HG03442 (cell line): ENCODE measurements around the gene AHNAK2.

Experiments used
- ATAC-seq: cut with Tn5 transposase; IDR thresholded peaks from one replicate; pipeline ENCODE4 v1.9.1; 2021; ENCODE audit warnings: mild to moderate bottlenecking, moderate library complexity; ENCODE audit not compliant: unreplicated experiment

Gene AHNAK2

DNA sequence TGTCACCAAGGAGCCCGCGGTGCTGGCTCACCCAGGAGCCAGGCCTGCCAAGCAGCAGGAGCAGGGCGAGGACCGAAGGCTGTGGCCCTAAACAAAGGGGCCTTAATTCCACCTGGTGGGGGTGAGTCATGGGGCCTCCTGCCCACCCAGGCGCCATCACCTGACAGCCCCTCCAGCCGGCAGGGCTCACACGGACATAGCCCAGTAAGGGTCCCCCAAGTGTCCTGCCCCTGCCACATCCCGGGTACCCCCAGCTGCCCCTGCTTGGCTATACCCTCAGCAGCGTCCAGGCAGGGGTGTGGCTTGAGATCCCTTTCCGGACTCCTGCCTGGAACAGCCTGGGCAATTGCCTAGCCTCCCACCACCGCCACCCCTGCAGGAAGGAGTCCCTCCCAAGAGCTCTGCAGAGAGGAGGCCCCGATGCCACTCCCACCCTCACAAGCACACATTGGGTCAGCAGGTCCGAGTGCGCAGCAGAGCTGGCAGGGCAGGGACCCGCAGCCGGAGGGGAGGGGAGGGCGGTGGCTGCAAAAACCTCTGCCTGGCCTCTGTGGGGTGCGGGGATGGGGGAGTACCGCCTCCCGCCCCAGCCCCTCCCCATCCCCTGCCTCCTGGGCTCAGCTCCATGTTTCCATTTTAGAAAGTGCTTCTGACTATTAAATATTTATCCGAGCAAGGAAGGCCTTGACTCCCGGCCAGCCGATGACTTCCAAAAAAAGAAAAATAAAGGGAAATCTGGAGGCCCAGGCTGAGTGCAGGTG, 4.6 kb downstream of the AHNAK2 start:
- ATAC-seq, result no peak

DNA sequence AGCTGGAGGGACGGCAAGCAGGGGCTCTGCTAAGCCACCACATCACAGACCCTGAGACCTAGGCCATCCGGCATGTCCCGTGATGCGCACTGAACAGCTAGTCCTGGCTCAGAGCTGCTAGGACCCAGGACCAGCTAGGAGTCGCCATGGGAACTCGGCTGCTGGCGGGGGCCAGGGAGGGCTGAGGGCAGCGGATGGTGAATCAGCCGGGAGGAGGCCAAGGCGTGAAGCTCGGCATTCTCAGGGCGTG, 5.1 kb downstream of the AHNAK2 start:
- no peak for ATAC-seq

DNA sequence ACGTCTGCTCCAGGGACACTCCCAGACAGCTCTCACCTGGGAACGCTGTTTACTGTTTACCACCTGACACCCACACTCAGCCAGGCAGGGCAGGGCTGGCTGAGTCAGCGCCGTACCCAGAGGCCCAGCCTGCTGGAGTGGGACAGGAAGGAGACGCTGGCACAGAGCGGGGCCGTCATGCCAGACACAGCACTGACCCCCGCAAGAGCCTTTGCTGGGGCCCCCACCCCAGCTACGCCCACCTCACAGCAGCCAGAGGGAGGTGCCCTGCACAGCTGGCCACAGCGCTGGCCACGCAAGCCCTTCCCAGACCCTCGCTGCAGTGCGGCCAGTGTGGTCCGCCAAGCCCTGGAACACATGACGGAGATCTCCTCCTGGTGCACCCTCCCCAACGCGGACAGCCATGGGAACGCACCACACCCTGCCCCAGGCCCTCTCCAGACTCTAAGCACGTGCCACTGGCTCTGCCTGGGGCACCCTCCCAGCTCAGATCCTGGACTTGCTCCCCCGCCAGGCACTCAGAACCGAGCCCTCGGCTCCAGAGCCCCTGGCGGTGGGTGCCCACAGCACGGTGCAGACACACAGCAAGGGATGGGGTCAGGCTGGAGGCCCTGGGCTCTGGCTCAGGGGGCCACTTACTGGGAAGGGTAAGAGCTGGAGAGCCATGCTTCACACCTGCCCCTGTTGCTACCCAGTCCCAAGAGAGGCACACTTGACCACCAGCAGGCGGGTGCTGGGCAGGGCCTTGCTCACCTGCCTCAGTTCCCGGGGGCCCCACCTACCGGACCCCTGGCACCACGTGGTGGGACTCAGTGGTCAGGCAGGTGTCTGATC, 5.7 kb downstream of the AHNAK2 start:
- ATAC-seq, result no peak

DNA sequence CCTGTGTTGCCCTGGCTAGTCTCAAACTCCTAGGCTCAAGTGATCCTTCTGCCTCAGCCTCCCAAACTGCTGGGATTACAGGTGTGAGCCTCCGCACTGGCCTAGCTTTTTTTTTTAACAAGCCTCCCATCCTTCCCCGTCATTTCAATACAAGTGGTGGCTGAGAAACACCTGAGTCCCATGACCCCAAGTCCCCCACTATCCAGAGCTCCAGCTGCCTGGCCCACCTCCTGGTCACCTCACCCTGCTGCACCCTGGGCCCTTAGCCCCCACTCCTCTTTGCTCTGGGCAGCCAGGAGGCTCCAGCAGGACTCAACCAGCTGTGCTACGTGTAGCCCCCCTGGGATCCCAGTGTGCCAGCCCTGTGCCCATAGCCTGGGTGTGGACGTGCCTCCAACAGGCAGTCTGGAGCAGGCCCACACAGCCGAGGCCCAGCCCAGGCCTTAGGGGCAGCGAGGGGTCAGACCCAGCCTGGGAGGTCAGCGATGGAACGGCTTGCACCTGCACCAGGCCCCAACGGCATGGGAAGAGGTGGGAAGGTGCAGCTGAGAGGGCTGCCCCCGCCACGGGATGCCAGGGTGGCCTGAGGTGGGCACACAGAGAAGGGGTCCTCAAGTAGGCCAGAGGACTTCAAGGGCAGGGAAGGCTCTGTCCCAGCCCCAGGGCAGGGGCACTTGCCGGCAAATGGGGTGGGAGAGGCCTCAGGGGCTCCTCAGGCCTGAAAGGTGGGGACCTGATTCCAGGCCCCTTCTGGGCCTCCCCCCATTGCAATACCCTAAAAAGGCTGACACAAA, 6.5 kb downstream of the AHNAK2 start:
- no peak for ATAC-seq

DNA sequence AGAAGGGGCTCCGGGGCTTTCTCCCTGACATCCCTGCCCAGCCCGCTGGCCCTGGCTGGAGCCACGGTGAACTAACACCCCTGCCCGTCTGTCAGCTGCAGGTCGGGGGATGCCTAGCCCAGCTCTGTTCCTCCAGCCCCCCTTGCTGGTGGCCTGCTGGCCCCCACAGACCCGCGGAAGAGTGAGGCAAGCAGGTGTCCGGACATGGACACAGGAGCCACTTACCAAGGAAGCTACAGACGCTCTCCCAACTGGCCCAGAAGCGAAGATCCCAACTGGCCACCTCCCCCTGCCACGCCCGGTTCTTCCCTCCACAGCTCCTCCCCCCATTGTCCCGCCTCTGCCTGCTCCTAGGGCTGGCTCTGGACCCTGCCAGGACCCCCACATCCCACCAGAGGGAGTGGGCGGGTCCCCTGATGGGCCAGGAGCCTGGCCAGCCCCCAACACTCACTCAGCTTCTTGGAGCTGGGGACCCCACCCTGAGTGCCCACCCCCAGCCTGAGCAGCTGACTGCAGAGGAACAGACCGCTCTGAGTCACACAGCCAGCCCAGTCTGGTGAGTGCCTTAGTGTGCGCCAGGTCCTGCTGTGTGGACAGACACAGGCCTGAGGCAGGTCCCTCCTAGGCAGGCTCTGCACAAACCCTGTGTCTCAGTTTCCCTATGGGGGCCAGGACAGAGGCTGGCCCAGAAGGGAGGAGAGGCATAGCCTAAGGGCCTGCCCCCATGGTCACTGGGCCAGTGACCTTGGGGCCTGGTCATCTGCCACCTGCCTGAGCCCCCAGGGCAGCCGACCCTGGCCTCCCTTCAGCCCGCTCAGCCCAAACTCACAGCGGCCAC, 7.7 kb downstream of the AHNAK2 start:
- no peak for ATAC-seq

DNA sequence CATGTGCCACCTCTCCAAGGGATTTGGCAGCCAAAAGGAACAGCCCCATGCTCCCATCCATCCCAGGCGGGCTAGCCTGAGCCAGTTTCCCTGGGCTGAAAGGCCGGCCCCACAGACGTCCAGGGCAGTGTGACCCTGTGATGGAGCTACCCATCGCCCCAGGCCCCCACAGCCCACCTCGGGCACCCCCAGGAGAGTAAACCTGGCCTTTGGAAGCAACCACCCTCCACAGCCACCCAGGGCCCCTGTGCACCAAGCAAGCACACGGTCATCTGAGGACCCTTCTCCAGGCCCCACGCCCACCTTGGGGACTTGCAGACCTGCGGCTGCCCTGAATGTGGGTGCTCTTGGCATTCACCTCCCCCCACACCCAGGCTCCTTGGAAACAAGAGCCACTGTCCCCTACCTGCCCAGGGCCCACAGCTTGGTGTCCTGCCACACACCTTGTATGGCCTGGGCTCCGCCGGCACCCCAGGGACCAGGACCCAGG, 8.4 kb downstream of the AHNAK2 start:
- ATAC-seq, result no peak

DNA sequence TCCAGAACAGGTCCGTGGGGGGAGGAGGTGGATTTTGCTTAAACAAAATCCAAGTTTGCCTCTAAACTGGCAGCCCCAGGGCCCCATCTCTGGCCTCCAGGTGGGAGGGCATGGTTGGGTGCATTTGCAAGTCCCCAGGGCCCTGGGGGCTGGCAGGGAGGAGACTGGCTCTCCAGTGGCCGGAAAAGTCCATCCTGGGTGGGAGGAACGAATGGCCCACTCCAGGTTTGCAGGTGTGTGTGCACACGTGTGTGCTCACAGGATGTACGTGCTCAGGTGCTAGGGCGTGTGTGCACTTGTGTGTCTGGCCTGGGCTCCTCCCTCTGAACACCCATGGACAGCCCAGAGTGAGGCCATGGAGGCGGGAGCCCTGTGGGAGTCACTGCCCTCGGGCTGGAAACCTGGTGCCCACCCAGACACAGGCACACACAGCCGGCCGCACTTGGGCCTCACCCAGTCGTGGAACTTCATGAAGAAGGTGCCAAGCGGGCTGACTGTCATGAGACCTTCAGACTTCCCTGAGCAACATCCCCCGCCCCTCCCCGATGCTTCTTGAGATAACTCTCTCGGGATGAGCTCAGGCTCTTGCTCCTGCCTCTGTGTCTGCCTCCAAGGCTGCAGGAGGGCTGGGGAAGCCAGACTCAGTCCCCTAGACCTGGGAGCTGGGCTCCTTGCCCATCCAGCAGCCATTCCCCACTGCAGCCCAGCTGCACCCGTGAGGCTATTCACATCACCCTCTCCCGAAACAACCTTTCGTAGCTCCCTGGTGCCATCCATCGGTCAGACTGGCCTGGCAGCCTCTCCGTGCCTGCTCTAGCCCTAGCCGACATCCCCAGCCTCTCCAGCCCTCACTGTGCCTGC, 9.4 kb downstream of the AHNAK2 start:
- no peak for ATAC-seq

DNA sequence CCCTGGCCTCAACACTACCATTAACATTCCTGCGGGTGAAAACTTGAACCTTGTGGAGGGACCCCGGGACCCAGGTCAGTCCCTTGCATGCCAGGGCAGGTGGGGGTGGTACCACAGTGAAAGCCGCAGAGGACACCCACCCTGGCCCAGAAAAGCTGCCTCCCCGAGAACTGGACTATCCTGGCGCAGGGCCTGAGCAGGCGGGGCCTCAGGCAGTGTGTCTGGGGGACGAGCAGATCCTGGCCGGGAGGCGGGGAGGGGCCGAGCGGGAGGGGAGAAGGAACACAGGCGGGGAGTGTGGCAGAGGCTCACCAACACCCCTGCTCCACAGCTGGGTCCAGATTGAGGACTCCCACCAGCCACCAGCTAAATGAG, 10.0 kb downstream of the AHNAK2 start:
- ATAC-seq, result no peak

DNA sequence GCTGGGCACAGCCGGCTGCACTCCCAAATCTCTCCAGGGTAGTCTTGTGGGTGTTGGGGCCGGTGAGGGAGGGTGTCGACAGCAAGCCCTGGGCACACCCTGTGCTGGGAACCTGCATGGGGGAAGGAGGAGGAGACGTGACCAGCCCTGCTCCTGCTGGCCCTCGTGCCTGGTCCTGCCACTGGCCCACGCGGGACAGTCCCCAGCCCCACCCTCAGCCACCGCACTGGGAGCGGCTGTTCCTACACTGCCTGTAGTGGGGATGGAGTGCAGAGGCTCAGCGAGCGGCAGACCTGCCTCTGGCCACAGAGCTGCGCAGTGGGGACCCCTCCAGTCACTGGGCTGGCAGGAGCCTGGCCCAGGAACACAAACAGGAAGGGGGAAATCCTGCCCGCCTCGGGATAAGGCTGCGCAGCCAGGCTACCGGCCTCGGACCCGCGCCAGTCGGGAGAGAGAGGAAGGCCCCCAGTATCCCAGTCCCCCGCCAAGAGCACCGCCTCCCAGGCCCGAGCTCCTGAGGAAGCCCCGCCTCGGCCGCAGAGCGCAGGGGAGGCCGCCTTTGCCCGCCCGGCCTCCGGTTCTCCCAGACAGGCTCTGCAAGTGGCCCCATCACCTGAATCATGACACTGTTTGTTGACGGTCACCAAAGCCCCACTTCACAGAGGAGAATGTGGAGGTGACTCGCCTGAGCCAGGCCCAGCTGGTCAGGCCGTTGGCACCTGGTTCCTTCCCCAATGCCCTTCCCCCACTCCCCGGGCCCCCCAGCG, 10.6 kb downstream of the AHNAK2 start:
- no peak for ATAC-seq

DNA sequence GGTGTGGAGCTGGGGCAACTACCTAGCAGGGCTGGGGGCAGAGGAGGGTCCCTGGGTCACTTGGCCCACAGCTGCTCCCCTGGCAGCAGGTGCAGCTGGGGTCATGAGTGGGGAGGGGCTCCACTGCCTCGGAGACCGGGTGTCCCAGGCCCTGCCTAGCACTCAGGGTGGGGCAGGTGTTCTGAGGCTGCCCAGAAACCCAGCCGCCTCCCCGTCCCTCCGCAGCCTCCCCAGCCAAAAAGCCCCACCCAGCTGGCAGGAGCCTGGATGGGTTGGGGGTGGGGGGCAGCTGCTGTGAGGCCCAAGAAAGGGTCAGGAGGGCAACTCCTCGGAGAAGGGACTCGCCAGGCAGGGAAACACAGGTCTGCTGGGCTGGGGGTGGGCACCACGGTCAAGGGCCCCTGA, 11.2 kb downstream of the AHNAK2 start:
- no peak for ATAC-seq

DNA sequence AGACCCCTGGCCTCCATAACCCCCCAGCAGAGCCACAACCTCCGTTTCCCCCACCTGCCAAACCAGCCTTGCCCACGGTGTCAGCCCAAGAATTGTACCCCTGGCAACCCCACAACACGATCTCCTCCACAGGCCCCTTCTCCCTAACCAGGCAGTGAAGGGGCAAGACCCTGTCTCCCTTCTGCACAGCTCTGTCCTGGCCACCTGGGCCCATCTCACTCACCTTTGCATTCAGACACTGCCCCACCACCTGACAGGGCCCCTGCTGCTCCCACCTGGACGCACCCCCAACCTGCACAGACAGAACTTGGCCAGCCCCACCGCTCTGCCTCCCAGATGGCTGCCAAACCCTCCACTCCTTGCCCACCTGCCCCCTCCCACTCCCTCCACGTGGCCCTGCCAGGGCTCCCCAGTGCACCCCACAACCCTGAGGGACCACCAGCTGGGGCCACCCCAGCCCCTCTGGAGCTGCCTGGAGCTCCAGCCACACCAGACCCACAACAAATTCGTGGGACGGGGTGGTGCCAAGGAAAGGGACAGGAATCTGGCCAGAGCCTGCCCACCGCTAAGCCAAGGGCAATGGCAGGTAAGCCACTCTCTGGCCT, 11.8 kb downstream of the AHNAK2 start:
- no peak for ATAC-seq

DNA sequence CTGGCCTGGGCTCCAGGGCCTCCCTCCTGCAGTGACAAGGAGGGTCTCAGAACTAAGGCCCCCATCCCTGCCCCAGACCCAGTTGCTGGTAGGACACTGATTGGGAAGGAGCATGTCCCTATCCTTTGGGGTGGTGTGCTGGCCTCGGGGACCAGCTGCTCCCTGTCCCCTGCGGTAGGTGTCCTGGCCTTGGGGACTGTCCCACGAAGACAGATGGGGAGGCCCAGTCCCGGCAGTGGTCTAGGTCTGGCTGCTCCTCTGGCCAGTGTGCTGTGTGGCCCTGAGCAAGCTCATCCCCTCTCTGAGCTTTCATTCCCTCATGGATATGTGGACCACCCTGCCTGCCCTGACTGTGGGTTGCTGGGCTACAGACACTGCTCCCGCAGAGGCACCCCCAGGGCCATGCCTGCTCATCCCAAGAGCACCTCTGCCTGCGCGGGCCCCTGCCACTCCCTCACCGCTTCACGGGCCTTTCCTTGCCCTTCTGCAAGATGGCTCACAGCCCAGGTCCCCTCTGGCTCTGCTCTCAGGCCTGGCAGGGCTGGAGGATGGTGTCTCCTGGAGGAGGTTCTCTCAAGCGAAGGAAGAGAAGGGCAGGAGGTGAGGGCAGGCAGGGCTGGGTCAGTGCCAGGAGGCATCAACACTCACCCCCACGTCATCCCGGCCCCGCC, 12.5 kb downstream of the AHNAK2 start:
- ATAC-seq, result no peak

DNA sequence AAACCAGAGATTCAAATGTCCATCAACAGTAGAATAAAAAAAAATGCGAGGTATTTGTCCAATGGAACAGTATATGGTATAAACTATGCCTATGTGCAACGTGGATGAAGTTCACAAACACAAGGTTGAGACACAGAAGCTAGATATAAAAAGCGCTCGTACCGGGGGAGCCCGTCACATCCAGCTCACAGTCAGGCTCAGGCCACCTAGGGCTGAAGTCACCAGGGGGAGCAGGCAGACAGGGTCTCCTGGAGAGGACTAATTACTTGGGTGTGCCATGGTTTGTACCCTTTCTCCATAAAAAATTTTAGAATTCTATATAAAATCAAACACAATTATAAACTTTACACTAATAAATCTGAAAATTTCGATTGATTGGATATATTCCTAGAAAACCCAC, 13.6 kb downstream of the AHNAK2 start:
- ATAC-seq, result no peak

DNA sequence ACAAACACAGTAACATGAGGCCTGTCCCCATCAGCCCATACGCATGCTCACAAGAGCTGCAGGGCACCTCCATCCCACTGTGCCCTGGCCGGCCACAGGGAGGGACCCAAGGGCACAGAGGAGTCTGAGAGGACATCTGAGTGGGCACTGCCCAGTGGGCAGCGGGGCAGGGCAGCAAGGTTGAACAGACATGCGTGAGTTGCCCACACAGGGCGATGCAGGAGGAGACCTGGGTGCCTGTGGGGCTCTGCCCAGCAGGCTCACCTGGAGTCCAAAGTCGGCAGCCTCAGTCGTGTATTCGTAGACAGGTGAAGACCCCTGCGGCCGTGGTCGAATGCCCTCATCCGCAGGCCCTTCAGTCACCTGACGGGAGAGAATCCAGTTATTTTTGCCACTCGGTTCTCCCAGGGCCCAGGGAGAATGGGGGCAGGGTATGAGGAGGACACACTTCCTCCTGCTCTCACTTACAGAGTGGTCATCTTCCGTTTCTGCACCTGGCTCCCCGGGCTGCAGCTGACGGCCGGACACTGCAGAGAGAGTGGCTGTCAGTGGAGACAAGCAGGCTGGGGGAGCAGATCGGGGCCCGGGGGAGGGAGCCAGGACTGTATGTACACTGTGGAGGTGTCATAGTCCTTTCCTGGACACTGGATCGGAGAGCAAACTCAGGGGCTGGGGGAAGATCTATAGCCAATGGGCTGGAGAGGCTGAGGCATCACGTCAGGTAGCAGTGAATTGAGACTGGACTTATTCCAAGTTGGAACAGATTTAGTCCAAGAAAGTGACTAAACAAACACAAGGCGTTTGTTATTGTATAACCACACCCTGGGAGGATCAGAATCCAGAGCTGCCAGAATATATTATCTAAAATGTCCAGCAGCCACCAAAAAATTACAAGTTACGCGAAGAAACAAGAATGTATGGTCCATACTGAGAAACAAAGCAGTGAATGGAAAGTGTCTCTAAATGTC, 20.7 kb downstream of the AHNAK2 start:
- no peak for ATAC-seq

DNA sequence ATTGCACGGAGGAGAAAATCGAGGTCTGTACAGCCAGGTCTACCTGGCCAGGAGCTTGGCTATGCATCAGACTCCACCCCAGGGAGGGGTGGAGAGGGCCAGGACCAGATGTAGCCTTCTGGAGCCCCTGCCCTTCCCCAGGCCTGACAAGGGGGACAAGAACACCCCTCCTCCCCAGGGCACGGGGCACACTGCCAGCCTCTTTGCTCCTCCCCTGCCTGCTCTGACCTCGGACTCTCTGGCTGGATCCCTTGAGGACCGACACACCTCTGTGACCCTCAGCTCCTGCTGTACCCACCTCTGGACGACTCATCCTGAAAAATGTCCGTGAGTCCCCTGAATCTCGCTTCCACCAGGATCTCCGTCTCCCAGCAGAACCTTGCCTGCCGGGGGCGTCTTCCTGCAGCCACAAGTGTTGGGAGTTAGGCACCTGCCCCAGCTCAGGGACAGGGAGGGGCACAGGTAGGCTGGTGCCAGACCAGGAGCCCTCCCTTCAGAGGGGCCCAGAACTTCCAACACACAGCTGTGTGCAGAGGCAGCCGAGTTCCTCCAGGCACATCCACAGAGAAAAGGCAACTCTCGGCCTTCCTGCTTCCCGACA, 21.8 kb downstream of the AHNAK2 start:
- no peak for ATAC-seq

DNA sequence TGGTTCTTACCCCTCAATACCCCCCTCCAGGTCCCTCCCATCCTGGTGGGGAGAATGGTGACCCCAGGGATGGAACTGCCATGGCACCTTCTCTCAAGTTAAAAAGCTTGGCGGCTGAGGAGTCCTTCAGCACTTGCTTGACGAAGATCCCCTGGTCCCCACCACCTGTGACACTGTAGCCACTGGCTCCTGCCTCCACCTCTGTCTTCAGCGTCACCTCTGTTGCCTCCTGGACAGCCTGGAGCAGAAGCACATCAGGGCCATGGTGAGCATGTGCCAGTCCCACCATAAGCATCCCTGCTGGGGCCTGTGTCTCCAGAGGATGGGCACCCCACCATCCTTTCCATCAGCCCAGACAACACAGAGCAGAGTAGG, 22.8 kb downstream of the AHNAK2 start:
- no peak for ATAC-seq
